Adrenal gland (tissue), 12 donors: ENCODE data around the gene TDRKH. TPM values are rescaled to one million over a fixed set of nuclear protein-coding genes. Genes with fewer than 3 reads are reported as not detected.
A peak's percentile ranks its signal among the peaks of the same experiment; 100 is the strongest.

ENCODE experiments used
- DNase-seq, 7 donors: peaks; one replicate each; pipeline ENCODE4 v3.0.0-alpha.2; 2019 to 2020
- H3K27ac ChIP-seq, 5 donors: fragments of 200-600 bp; sonication (generic) in 4 of 5; 1 replicate in 3 of 5; 2 replicates in 2 of 5; pipeline versions ENCODE4 v1.5.1 to v1.8.0; 2016 to 2020; ENCODE audit warnings: mild to moderate bottlenecking in 1 of 5
- H3K27me3 ChIP-seq: fragments of 200-600 bp; 2 replicates; pipeline ENCODE4 v1.8.0; 2021
- H3K36me3 ChIP-seq, 2 donors: fragments of 200-600 bp; replicated peaks in 1 of 2; 1 replicate in 1 of 2; 2 replicates in 1 of 2; pipeline versions ENCODE4 v1.5.1 to v1.8.0; 2018 to 2022
- H3K4me1 ChIP-seq, 2 donors: fragments of 200-600 bp; replicated peaks in 1 of 2; 1 replicate in 1 of 2; 2 replicates in 1 of 2; pipeline versions ENCODE4 v1.5.1 to v1.8.0; 2018 to 2021
- H3K4me3 ChIP-seq, 4 donors: fragments of 200-600 bp; sonication (generic) in 3 of 4; one replicate each; pipeline ENCODE4 v1.5.1; 2016 to 2018
- H3K9me3 ChIP-seq, 3 donors: fragments of 200-600 bp; sonication (generic) in 1 of 3; replicated peaks in 1 of 3; 1 replicate in 2 of 3; 2 replicates in 1 of 3; pipeline versions ENCODE4 v1.5.1 to v1.8.0; 2016 to 2021
- POLR2A ChIP-seq, 2 donors: fragments of 450-650 bp; IDR thresholded peaks; one replicate each; pipeline ENCODE4 v1.6.1; 2017; ENCODE audit warnings: antibody characterized with exemption in 2 of 2, mild to moderate bottlenecking in 2 of 2, moderate library complexity in 1 of 2
- whole genome bisulfite sequencing, 4 donors: extraction: QIAGEN DNeasy Blood & Tissue Kit in 2 of 4; methylation state at CpG; one replicate each; pipeline versions ENCODE4 v1.1.5 to v1.1.7; 2013 to 2017; 5-methylcytosine and 5-hydroxymethylcytosine counted together
- intact Hi-C, 2 donors: fragments of 100-400 bp; cut with DNase I; formaldehyde crosslinking; loops; one replicate each; pipeline versions ENCODE4 v1.14.1 to v1.15.0; 2022 to 2023
- polyA plus RNA-seq, 3 donors: library from polyadenylated mRNA; stranded (reverse); fragments of 200-250 nt in 2 of 3; fragments of 350-450 nt in 1 of 3; fragmentation: Illumina TruSeq in 1 of 3; extraction: RNeasy Lipid Tissue Mini Kit (QIAGEN cat#74804) in 1 of 3; gene quantifications; one replicate each; pipeline ENCODE4 v1.2.3, GENCODE V29; 2013 to 2014
- total RNA-seq, 9 donors: library from RNA; depleted of rRNA in 4 of 9; stranded (reverse); fragments of >200 nt in 4 of 9; fragments of 120-200 nt in 1 of 9; fragmentation: NEBNext Ultra II Directional in 1 of 9; extraction: Animal tissue kit (Norgen Biotek cat#: 25700) in 1 of 9; gene quantifications; one replicate each; pipeline versions ENCODE4 v1.1.0 to v1.2.4, GENCODE V29; 2013 to 2023
- TF ChIP-seq, protein P1 (sequence below), 6 experiments: fragments of 450-650 bp in 4 of 6; fragments of 200-600 bp in 2 of 6; sonication (generic) in 1 of 6; IDR thresholded peaks; 1 replicate in 5 of 6; 2 replicates in 1 of 6; pipeline versions ENCODE4 v1.5.1 to v1.8.0; 2016 to 2021; ENCODE audit warnings: antibody characterized with exemption in 6 of 6, mild to moderate bottlenecking in 2 of 6, moderate library complexity in 1 of 6
- donor health status: healthy with polysubstance abuse.
- donor health status: Bipolar disorder and iron deficiency.
- donor health status: DM: yes; HTN: yes; CAD: no.
- donor health status: DM: no; HTN: no; CAD: no.
- donor health status: DM: no; HTN: no; CAD: no.
- donor health status: DM: yes; HTN: yes; CAD: no.

The TDRKH gene
- total and polyA plus RNA-seq, 12 donors = 2.1 to 9.1 (median 5.8) TPM

DNA sequence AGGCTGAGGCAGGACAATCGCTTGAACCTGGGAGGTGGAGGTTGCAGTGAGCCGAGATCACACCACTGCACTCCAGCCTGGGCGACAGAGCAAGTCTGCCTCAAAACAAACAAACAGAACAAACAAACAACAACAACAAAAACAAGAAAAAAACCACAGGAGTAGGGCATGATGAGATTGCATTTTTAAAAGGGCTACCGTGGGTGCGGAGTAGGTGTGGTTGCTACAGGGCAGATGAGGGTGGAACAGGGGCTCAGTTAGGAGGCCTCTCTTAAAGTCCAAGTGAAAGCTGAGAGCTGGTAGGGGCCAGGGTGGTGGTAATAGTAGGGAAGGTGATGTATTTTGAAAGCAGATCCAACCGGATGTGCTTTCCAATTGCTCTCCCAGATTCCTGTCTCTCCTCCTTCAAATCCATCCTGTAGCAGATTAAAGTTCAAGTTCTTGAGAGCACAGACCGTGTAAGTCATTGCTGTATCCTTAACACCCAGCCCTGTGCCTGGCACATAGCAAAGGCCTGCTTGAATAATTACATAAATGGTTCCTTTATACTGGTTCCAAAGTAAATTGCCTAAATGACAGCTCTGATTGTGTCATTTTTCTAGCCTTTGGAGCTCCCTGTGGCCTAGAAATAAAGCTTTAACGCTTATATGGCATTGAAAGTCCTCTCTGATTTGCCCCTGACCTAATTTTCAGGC, 19.1 kb upstream of the TDRKH start:
- peak in 1 of 7 donors; percentile 1 for DNase-seq
- Histone ChIP-seq H3K9me3 (no peaks in the 10 kb centered on the region), H3K27ac (no peak overlapping the region), H3K4me3 (no peak overlapping the region), H3K36me3 (no peaks in the 10 kb centered on the region), H3K4me1 (no peaks in the 10 kb centered on the region), H3K27me3 (no peaks in the 10 kb centered on the region)
- 64 to 71% (median 70%) methylated on average over 8 of the region's 8 CpGs for WGBS, 4 donors
- intact Hi-C loops = no loop called here
- no peak for TF ChIP-seq POLR2A (IDR thresholded peaks at IDR 0.05)

DNA sequence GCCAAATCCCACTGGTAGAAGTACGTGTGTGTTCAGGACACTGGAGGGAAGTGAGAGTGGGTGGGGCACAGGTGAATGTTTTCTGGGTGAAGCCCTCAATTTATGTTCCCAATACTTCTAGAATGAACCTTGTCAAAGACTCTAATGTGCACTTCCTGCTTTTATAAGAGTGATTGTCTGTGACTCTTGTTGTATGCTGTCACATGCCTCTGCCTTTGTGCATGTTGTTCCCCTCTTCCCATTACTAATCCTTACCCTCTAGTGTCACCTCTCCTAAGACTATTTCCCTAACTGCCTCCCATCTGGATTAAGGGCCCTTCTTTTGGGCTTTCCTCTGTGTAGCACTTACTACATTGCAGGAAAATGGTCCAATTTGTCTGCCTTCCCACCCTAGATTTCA, 17.5 kb upstream of the TDRKH start:
- Histone ChIP-seq H3K27me3 (no peaks in the 10 kb centered on the region), H3K4me1 (no peaks in the 10 kb centered on the region), H3K27ac (no peak overlapping the region), H3K9me3 (no peaks in the 10 kb centered on the region), H3K4me3 (no peak overlapping the region), H3K36me3 (no peaks in the 10 kb centered on the region)
- DNase-seq = peak in 1 of 7 donors; percentile 10
- intact Hi-C loops = no loop called here
- TF ChIP-seq, protein P1, sequence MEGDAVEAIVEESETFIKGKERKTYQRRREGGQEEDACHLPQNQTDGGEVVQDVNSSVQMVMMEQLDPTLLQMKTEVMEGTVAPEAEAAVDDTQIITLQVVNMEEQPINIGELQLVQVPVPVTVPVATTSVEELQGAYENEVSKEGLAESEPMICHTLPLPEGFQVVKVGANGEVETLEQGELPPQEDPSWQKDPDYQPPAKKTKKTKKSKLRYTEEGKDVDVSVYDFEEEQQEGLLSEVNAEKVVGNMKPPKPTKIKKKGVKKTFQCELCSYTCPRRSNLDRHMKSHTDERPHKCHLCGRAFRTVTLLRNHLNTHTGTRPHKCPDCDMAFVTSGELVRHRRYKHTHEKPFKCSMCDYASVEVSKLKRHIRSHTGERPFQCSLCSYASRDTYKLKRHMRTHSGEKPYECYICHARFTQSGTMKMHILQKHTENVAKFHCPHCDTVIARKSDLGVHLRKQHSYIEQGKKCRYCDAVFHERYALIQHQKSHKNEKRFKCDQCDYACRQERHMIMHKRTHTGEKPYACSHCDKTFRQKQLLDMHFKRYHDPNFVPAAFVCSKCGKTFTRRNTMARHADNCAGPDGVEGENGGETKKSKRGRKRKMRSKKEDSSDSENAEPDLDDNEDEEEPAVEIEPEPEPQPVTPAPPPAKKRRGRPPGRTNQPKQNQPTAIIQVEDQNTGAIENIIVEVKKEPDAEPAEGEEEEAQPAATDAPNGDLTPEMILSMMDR (IDR thresholded peaks at IDR 0.05) = no peak
- TF ChIP-seq POLR2A (IDR thresholded peaks at IDR 0.05) = no peak
- 62 to 86% (median 79%) methylated on average over 1 of the region's 1 CpG for WGBS, 4 donors

GRCh38 chr1:151807131-151807530, 16.8 kb upstream of the TDRKH start:
- no peaks in the 10 kb centered on the region for H3K36me3 ChIP-seq
- no peaks in the 10 kb centered on the region for H3K27me3 ChIP-seq
- no peaks in the 10 kb centered on the region for H3K9me3 ChIP-seq
- intact Hi-C loops = no loop called here
- H3K4me3 ChIP-seq = no peak overlapping the region
- DNase-seq = peak in 1 of 7 donors; percentile 4
- WGBS, 4 donors = 74 to 91% (median 84%) methylated on average over 4 to 5 of the region's 5 CpGs
- H3K27ac ChIP-seq = no peak overlapping the region
- TF ChIP-seq POLR2A (IDR thresholded peaks at IDR 0.05) = no peak
- TF ChIP-seq, protein P1 (IDR thresholded peaks at IDR 0.05) = no peak
- H3K4me1 ChIP-seq = no peaks in the 10 kb centered on the region

GRCh38 chr1:151806170-151806569, 15.9 kb upstream of the TDRKH start:
- no peak overlapping the region for H3K4me3 ChIP-seq
- H3K27me3 ChIP-seq = no peaks in the 10 kb centered on the region
- no peaks in the 10 kb centered on the region for H3K4me1 ChIP-seq
- H3K27ac ChIP-seq = no peak overlapping the region
- 76 to 87% (median 83%) methylated on average over 7 of the region's 7 CpGs for WGBS, 4 donors
- intact Hi-C loops = no loop called here
- DNase-seq = no peak
- TF ChIP-seq POLR2A (IDR thresholded peaks at IDR 0.05) = no peak
- TF ChIP-seq, protein P1 (IDR thresholded peaks at IDR 0.05) = no peak
- H3K36me3 ChIP-seq = no peaks in the 10 kb centered on the region
- H3K9me3 ChIP-seq = no peaks in the 10 kb centered on the region
